T-helper 17 cell (primary cell): ENCODE data around the gene OSBPL3. TPM values are rescaled to one million over a fixed set of nuclear protein-coding genes. Genes with fewer than 3 reads are reported as not detected.

ENCODE experiments used
- ATAC-seq: fragments of 150-1000 bp; cut with Tn5 transposase; 2 replicates; pipeline ENCODE4 v1.10.0; 2021; ENCODE audit warnings: mild to moderate bottlenecking, moderate library complexity
- DNase-seq, 3 donors: peaks; one replicate each; pipeline versions ENCODE4 v3.0.0 to v3.0.0-alpha.2; 2020 to 2021
- H3K9me3 ChIP-seq: one replicate; pipeline ENCODE4 v1.7.0; 2013; ENCODE audit warnings: low read length, mild to moderate bottlenecking; ENCODE audit not compliant: control insufficient read depth, poor library complexity, severe bottlenecking
- H3K27ac Mint-ChIP-seq: one replicate; pipeline ENCODE4 v1.8.0; 2022; ENCODE audit warnings: mild to moderate bottlenecking, moderate library complexity, mixed read lengths
- H3K27me3 Mint-ChIP-seq: one replicate; pipeline ENCODE4 v1.8.0; 2022; ENCODE audit warnings: mixed read lengths
- H3K36me3 Mint-ChIP-seq: one replicate; pipeline ENCODE4 v1.8.0; 2022; ENCODE audit warnings: low read depth, mixed read lengths
- H3K4me1 Mint-ChIP-seq: one replicate; pipeline ENCODE4 v1.8.0; 2022; ENCODE audit warnings: mild to moderate bottlenecking, mixed read lengths
- H3K4me3 Mint-ChIP-seq: one replicate; pipeline ENCODE4 v1.8.0; 2022; ENCODE audit warnings: mild to moderate bottlenecking, moderate library complexity, mixed read lengths
- total RNA-seq, 4 donors: library from RNA in 2 of 4; stranded (reverse) in 2 of 4; gene quantifications; one replicate each; pipeline ENCODE4 v1.2.3 and lab custom pipeline; 2022 to 2026

Gene OSBPL3
- total RNA-seq, 2 donors from 2014 or later, result 54.8 to 54.9 TPM

- no peak for DNase-seq
- Mint-ChIP-seq H3K4me1 (peaks cover 21% of the 10 kb centered on the region), H3K27ac (peak overlapping the region; percentile 90), H3K4me3 (no peak overlapping the region), H3K36me3 (peaks cover 10% of the 10 kb centered on the region), H3K27me3 (no peaks in the 10 kb centered on the region)
- H3K9me3 ChIP-seq, result no peaks in the 10 kb centered on the region
- no peak for ATAC-seq
These were observed 137.9 kb downstream of the OSBPL3 start for GRCh38 chr7:24842029-24842428.

GRCh38 chr7:24840563-24840962 is 139.4 kb downstream of the OSBPL3 start:
- no peaks in the 10 kb centered on the region for H3K9me3 ChIP-seq
- H3K4me1 Mint-ChIP-seq, result peaks cover 26% of the 10 kb centered on the region
- no peaks in the 10 kb centered on the region for H3K27me3 Mint-ChIP-seq
- peaks cover 10% of the 10 kb centered on the region for H3K36me3 Mint-ChIP-seq
- no peak overlapping the region for H3K4me3 Mint-ChIP-seq
- ATAC-seq, result no peak
- DNase-seq, result no peak
- peak overlapping the region; percentile 32 for H3K27ac Mint-ChIP-seq

GRCh38 chr7:24836084-24836483 is 143.9 kb downstream of the OSBPL3 start:
- H3K27me3 Mint-ChIP-seq, result no peaks in the 10 kb centered on the region
- peaks cover 26% of the 10 kb centered on the region for H3K4me1 Mint-ChIP-seq
- ATAC-seq (peak; percentile 77), DNase-seq (no peak)
- peaks cover 10% of the 10 kb centered on the region for H3K36me3 Mint-ChIP-seq
- H3K9me3 ChIP-seq, result no peaks in the 10 kb centered on the region
- H3K4me3 Mint-ChIP-seq, result peak overlapping the region; percentile 52
- H3K27ac Mint-ChIP-seq, result peak overlapping the region; percentile 60

DNA sequence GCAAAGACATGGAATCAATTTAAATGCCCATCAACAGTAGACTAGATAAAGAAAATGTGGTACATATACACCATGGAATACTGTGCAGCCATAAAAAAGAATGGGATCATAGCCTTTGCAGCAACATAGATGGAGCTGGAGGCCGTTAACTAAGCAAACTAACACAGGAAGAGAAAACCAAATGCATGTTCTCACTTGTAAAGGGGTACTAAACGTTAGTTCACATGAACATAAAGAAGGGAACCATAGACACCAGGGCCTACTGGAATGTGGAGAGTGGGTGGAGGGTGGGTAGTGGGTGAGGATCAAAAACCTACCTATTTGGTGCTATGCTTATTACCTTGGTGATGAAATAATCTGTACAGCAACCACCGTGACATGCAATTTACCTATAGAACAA is 144.3 kb downstream of the OSBPL3 start:
- peaks cover 10% of the 10 kb centered on the region for H3K36me3 Mint-ChIP-seq
- peak overlapping the region; percentile 65 for H3K27ac Mint-ChIP-seq
- no peaks in the 10 kb centered on the region for H3K27me3 Mint-ChIP-seq
- no peak for DNase-seq
- H3K9me3 ChIP-seq, result no peaks in the 10 kb centered on the region
- peaks cover 28% of the 10 kb centered on the region for H3K4me1 Mint-ChIP-seq
- ATAC-seq, result peak; percentile 15
- peak overlapping the region; percentile 77 for H3K4me3 Mint-ChIP-seq

DNA sequence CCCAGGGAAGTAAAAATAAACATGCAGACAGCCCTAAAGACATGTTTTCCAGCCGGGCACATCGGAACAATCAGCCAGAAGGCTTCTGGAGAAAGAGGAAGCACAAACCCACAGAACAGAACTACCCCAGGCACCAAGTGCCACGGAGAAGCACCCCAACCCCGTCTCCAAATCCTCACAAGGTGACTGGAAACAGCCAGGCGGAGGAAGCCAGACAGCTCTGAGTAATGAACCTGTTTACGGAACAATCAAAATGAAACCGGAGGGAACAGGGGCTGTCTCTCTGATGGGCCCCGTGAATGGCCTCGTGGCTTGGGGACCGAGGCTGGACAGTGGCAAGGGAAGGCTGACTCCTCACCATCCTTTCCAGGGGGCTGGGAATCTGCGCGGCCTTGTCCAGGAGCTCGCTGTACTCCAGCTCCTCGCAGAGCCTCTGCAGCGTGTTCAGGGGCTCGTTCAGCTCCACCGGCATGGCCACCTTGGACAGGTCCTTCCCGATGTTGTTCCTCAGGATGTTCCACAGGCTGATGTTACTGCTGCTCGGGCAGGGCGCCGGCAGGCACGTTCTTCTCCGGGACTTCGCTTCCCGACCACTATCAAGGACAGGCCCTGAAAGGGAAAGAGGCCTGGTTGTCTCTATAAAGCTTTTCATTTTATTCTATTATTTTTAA is 145.7 kb downstream of the OSBPL3 start:
- no peak overlapping the region for H3K4me3 Mint-ChIP-seq

GRCh38 chr7:24833549-24833948 is 146.4 kb downstream of the OSBPL3 start:
- Mint-ChIP-seq H3K4me1 (peaks cover 30% of the 10 kb centered on the region), H3K27me3 (no peaks in the 10 kb centered on the region), H3K4me3 (no peak overlapping the region), H3K27ac (peak overlapping the region; percentile 27), H3K36me3 (peaks cover 4% of the 10 kb centered on the region)
- peak; percentile 22 for ATAC-seq
- no peak for DNase-seq
- H3K9me3 ChIP-seq, result no peaks in the 10 kb centered on the region

More for the DNA sequence above, 145.7 kb downstream of the OSBPL3 start:
- Mint-ChIP-seq H3K36me3 (peaks cover 7% of the 10 kb centered on the region), H3K27ac (no peak overlapping the region), H3K27me3 (no peaks in the 10 kb centered on the region), H3K4me1 (peaks cover 30% of the 10 kb centered on the region)
- ATAC-seq (no peak), DNase-seq (no peak)
- no peaks in the 10 kb centered on the region for H3K9me3 ChIP-seq

GRCh38 chr7:24831240-24831639 is 148.7 kb downstream of the OSBPL3 start:
- Mint-ChIP-seq H3K36me3 (peaks cover 3% of the 10 kb centered on the region), H3K4me1 (peaks cover 36% of the 10 kb centered on the region), H3K27me3 (no peaks in the 10 kb centered on the region), H3K27ac (no peak overlapping the region), H3K4me3 (no peak overlapping the region)
- H3K9me3 ChIP-seq, result no peaks in the 10 kb centered on the region
- ATAC-seq (no peak), DNase-seq (no peak)

- no peak for ATAC-seq
- H3K36me3 Mint-ChIP-seq, result peaks cover 3% of the 10 kb centered on the region
- no peaks in the 10 kb centered on the region for H3K27me3 Mint-ChIP-seq
- no peaks in the 10 kb centered on the region for H3K9me3 ChIP-seq
- no peak for DNase-seq
- no peak overlapping the region for H3K4me3 Mint-ChIP-seq
- H3K4me1 Mint-ChIP-seq, result peaks cover 40% of the 10 kb centered on the region
- H3K27ac Mint-ChIP-seq, result no peak overlapping the region
These were observed 149.4 kb downstream of the OSBPL3 start for GRCh38 chr7:24830440-24831050.

DNA sequence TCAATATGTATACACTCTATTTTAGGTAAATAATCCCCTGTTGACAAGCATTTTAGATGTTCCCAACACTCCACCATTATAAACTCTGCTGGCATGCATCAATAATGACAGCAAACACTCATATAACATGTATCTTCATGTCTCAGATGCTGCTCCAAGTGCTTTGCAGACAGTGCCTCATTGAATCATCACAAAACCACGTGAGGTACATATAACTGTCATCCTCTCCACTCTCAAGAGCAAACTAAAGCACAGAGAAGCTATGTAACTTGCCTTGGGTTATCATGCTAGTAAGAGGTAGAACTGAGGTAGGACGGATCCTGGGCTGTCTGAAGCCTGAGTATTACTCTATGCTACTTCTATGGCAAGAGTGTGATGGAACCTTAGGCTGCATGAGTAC is 150.2 kb downstream of the OSBPL3 start:
- no peak for ATAC-seq
- H3K4me3 Mint-ChIP-seq, result no peak overlapping the region
- H3K4me1 Mint-ChIP-seq, result peaks cover 45% of the 10 kb centered on the region

DNA sequence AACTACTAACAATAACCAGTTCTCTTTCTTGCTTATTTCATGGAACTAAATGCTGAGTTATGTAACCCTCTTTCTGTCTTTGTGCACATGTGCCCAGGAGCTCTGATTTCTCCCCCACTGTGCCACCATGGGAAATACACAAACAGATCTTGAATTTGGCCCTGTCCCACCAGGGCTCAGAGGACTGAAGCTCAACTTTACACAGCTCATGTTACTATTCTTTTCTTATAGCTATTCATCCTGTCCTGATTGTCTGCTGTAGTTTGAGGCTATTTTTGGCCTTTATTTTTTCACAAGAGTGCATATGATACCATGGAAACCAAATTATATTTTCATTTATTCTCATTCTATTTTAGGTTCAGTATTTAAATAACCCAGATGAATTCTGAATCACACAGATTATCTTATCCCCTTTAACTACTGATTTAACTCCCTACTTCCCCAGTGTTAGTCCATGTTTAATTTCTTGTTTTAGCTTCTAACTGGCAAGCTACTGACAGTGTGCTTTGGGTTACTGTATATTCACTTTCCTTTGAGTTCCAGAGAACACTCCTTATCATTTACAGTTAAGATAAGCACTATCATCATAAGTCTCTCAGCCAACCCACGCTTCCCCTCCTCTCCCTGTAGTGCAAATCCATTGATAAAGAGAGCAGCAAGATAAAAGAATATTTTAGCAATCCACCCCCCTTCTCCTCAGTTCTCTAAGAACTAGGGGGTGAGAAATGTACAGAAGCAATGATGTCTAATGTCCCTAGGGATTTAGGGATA is 150.9 kb downstream of the OSBPL3 start:
- Mint-ChIP-seq H3K36me3 (peaks cover 7% of the 10 kb centered on the region), H3K27ac (peak overlapping the region; percentile 59), H3K27me3 (no peaks in the 10 kb centered on the region), H3K4me1 (peaks cover 49% of the 10 kb centered on the region), H3K4me3 (no peak overlapping the region)
- no peaks in the 10 kb centered on the region for H3K9me3 ChIP-seq
- no peak for DNase-seq
- no peak for ATAC-seq

More for the DNA sequence above, 150.2 kb downstream of the OSBPL3 start:
- peaks cover 5% of the 10 kb centered on the region for H3K36me3 Mint-ChIP-seq
- H3K27me3 Mint-ChIP-seq, result no peaks in the 10 kb centered on the region
- no peaks in the 10 kb centered on the region for H3K9me3 ChIP-seq
- no peak for DNase-seq
- H3K27ac Mint-ChIP-seq, result no peak overlapping the region

GRCh38 chr7:24827589-24827988 is 152.4 kb downstream of the OSBPL3 start:
- Mint-ChIP-seq H3K27ac (peak overlapping the region; percentile 94), H3K27me3 (no peaks in the 10 kb centered on the region), H3K4me1 (peaks cover 50% of the 10 kb centered on the region), H3K36me3 (peaks cover 7% of the 10 kb centered on the region), H3K4me3 (peak overlapping the region; percentile 72)
- no peaks in the 10 kb centered on the region for H3K9me3 ChIP-seq
- DNase-seq (no peak), ATAC-seq (no peak)

- Mint-ChIP-seq H3K27ac (peak overlapping the region; percentile 94), H3K4me1 (peaks cover 51% of the 10 kb centered on the region), H3K4me3 (peak overlapping the region; percentile 72), H3K36me3 (peaks cover 7% of the 10 kb centered on the region), H3K27me3 (no peaks in the 10 kb centered on the region)
- no peak for DNase-seq
- no peak for ATAC-seq
- H3K9me3 ChIP-seq, result no peaks in the 10 kb centered on the region
These were observed 153.0 kb downstream of the OSBPL3 start for GRCh38 chr7:24827027-24827426.

GRCh38 chr7:24826662-24827020 is 153.3 kb downstream of the OSBPL3 start:
- no peaks in the 10 kb centered on the region for H3K9me3 ChIP-seq
- Mint-ChIP-seq H3K4me1 (peaks cover 55% of the 10 kb centered on the region), H3K4me3 (peak overlapping the region; percentile 72), H3K27ac (peak overlapping the region; percentile 94), H3K27me3 (no peaks in the 10 kb centered on the region), H3K36me3 (peaks cover 7% of the 10 kb centered on the region)
- ATAC-seq (peak; percentile 67), DNase-seq (no peak)
